ENCODE results near the gene TMEM100. TPM values are rescaled to one million over a fixed set of nuclear protein-coding genes. Genes with fewer than 3 reads are reported as not detected.

TMEM100 gene
- total RNA-seq, 2 donors from 2014 or later = 2.9 to 5.6 TPM

DNA sequence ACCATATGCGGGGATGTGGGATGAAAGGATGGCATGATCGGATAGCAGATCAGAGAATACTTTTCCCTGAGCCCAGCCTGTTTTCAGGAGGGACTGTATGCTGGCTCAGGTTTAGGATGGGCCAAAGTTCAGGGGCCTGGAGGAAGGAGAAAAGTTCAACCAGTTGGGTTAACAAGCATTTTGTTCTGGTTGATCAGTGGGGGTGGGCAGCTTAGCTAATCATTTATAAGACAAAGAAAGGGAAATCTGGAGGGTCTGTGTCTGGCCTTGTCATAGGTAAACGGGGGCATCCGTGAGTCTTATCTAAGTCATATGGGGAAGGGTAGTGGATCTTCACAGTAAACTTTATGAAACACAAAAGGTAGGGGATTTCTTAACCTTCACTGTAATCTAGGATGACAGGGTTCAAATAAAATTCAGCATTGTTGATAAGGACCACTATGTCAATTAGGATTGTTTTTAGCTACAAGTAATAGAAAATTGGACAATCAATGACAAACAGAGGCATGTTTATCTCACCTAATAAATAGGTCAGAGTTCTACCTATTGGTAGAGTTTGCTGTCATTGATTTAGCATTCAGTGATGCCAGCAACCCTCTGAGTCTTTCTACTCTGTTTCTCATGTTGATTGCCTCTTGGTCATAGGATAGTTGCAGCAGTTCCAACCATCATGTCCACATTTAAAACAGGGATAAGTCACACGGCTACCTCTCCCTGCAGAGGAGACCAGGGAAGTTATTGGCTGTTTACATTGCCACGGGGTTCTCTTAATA, 39.6 kb upstream of the TMEM100 start:
- TF ChIP-seq POLR2A (IDR thresholded peaks at IDR 0.05) = no peak
- TF ChIP-seq, protein P1, sequence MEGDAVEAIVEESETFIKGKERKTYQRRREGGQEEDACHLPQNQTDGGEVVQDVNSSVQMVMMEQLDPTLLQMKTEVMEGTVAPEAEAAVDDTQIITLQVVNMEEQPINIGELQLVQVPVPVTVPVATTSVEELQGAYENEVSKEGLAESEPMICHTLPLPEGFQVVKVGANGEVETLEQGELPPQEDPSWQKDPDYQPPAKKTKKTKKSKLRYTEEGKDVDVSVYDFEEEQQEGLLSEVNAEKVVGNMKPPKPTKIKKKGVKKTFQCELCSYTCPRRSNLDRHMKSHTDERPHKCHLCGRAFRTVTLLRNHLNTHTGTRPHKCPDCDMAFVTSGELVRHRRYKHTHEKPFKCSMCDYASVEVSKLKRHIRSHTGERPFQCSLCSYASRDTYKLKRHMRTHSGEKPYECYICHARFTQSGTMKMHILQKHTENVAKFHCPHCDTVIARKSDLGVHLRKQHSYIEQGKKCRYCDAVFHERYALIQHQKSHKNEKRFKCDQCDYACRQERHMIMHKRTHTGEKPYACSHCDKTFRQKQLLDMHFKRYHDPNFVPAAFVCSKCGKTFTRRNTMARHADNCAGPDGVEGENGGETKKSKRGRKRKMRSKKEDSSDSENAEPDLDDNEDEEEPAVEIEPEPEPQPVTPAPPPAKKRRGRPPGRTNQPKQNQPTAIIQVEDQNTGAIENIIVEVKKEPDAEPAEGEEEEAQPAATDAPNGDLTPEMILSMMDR (IDR thresholded peaks at IDR 0.05) = no peak
- H3K27ac ChIP-seq = no peak overlapping the region
- WGBS, 2 donors = 88 to 90% methylated on average over 6 of the region's 6 CpGs
- H3K9me3 ChIP-seq = no peaks in the 10 kb centered on the region
- H3K27me3 ChIP-seq = no peaks in the 10 kb centered on the region
- ATAC-seq = no peak
- no peaks in the 10 kb centered on the region for H3K36me3 ChIP-seq (replicated peaks in 1 of 2; ENCODE audit: insufficient read depth in 1 of 2, low read depth in 2 of 2)
- H3K4me1 ChIP-seq = peaks cover 4% of the 10 kb centered on the region
- intact Hi-C loops (cut with DNase I) = no loop called here
- no peak for DNase-seq
- no peak overlapping the region for H3K4me3 ChIP-seq

DNA sequence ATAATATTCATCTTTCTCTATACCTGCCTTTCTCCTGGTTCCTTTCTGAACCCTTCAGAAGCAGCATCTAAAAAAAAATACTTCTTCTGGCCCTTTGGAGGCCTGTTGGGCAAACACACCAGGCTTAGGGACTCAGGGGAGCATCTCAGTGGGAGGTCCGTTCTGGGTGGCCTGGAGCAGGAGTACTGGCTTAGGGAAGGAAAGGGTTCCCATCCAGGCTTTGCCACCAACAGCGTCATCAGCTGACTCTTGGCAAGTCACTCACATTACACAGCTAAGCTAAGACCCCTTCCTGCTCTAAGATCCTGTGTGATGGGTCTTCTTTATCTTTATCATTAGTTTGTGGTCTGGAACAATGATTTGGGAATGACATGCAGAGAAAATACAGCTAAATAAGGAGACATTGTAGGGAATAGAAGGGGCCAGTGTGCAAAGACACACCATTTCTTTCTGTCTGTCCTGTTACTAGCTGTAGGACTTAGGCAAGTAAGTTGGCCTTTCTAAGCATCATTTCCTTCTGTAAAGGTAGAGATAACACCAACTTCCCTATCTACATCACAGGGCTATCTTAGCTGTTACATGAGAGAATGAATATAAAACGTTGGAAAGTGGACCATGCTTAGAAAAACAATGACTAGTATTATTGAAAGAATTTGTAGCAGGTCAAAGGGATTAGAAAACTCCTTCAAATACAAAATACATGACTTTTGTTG, 38.1 kb upstream of the TMEM100 start:
- intact Hi-C loops (cut with DNase I) = no loop called here
- peaks cover 4% of the 10 kb centered on the region for H3K4me1 ChIP-seq
- ATAC-seq = no peak
- DNase-seq = no peak
- TF ChIP-seq, protein P1 (IDR thresholded peaks at IDR 0.05) = no peak
- TF ChIP-seq POLR2A (IDR thresholded peaks at IDR 0.05) = no peak
- H3K36me3 ChIP-seq (replicated peaks in 1 of 2; ENCODE audit: insufficient read depth in 1 of 2, low read depth in 2 of 2) = no peaks in the 10 kb centered on the region
- no peaks in the 10 kb centered on the region for H3K9me3 ChIP-seq
- no peak overlapping the region for H3K27ac ChIP-seq
- WGBS, 2 donors = 66 to 68% methylated on average over 3 of the region's 3 CpGs
- no peaks in the 10 kb centered on the region for H3K27me3 ChIP-seq
- no peak overlapping the region for H3K4me3 ChIP-seq

DNA sequence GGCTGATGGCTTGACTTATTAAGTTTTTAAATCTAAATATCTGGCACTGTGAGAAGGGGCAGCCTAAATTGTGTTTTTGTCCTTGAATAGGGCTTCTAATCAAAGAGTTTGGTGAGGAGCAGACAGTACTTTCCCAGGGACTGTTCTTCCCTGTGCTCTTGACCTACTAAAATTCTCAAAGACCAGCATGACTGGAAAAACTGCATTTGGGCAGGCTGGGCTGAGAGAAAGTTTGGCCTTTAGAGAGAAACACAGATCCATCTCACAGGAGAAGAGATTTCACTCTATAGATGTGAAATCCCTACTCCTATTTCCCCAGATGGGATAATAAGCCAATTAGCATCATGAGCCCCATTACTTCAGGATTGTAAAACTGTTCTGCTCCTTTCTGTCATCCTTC, 35.5 kb upstream of the TMEM100 start:
- intact Hi-C loops (cut with DNase I) = no loop called here
- H3K4me1 ChIP-seq = peaks cover 4% of the 10 kb centered on the region
- TF ChIP-seq, protein P1 (IDR thresholded peaks at IDR 0.05) = no peak
- no peak for TF ChIP-seq POLR2A (IDR thresholded peaks at IDR 0.05)
- no peaks in the 10 kb centered on the region for H3K36me3 ChIP-seq (replicated peaks in 1 of 2; ENCODE audit: insufficient read depth in 1 of 2, low read depth in 2 of 2)
- no peak overlapping the region for H3K27ac ChIP-seq
- no peaks in the 10 kb centered on the region for H3K27me3 ChIP-seq
- DNase-seq (no peak), ATAC-seq (no peak)
- no peaks in the 10 kb centered on the region for H3K9me3 ChIP-seq
- H3K4me3 ChIP-seq = no peak overlapping the region

DNA sequence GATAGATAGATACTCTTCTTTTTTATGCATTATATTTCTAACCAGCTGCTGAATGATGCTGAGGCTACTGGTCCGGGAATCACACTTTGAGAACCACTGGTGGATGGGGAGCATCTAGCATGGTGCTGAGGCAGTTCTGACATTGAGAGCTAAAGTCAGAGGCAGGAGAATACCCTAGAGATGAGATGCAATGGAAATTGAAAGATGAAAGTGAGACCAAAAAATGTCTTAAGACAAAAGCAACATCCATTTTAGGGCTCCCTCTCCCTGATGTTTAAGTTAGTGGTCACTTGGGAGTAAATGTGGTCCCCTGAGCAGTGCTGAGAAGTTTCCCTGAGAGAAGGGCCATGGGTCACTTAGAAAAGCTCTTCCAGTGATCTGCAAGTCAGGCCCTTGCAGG, 35.0 kb upstream of the TMEM100 start:
- 92 to 96% methylated on average over 1 of the region's 1 CpG for WGBS, 2 donors
- TF ChIP-seq, protein P1 (IDR thresholded peaks at IDR 0.05) = no peak
- TF ChIP-seq POLR2A (IDR thresholded peaks at IDR 0.05) = no peak
- no peak for ATAC-seq

More for the DNA sequence above, 35.0 kb upstream of the TMEM100 start:
- no peaks in the 10 kb centered on the region for H3K36me3 ChIP-seq (replicated peaks in 1 of 2; ENCODE audit: insufficient read depth in 1 of 2, low read depth in 2 of 2)
- H3K27ac ChIP-seq = no peak overlapping the region
- no peak overlapping the region for H3K4me3 ChIP-seq
- H3K9me3 ChIP-seq = no peaks in the 10 kb centered on the region
- intact Hi-C loops (cut with DNase I) = no loop called here
- H3K27me3 ChIP-seq = no peaks in the 10 kb centered on the region
- DNase-seq = no peak
- peaks cover 4% of the 10 kb centered on the region for H3K4me1 ChIP-seq

Measured in body of pancreas (tissue), 4 donors.